T-helper 1 cell treated with Interleukin-12 subunit alpha and Interleukin-12 subunit beta and Interleukin-4 antibody, amounts not matched to agents 30 μg/mL and 1 μg/mL, for 36 hours (primary cell): ENCODE results near the gene RBPMS2.
"Not testable (repeated sequence)": the region's sequence is repeated elsewhere in the genome, so short reads cannot be mapped to it uniquely, and the experiment has no call there.

Experiments
- H3K27ac Mint-ChIP-seq: one replicate; pipeline ENCODE4 v1.8.0; 2021; ENCODE audit warnings: mild to moderate bottlenecking, mixed read lengths
- H3K27me3 Mint-ChIP-seq: one replicate; pipeline ENCODE4 v1.8.0; 2021; ENCODE audit warnings: low read depth, mixed read lengths
- H3K36me3 Mint-ChIP-seq: one replicate; pipeline ENCODE4 v1.8.0; 2021; ENCODE audit warnings: low read depth, mixed read lengths
- H3K4me1 Mint-ChIP-seq: one replicate; pipeline ENCODE4 v1.8.0; 2021; ENCODE audit warnings: low read depth, mixed read lengths
- H3K4me3 Mint-ChIP-seq: one replicate; pipeline ENCODE4 v1.8.0; 2021; ENCODE audit warnings: mild to moderate bottlenecking, moderate library complexity, mixed read lengths
- H3K9me3 Mint-ChIP-seq: one replicate; pipeline ENCODE4 v1.8.0; 2021; ENCODE audit warnings: mixed read lengths

Gene RBPMS2

GRCh38 chr15:64775551-64776401 is at the start of gene RBPMS2:
Gene RBPMS2 (minus strand): TSS chr15:64775589. CDS start chr15:64775319, 270 bp downstream.
- peaks cover 2% of the 10 kb centered on the region for H3K4me1 Mint-ChIP-seq
- no peaks in the 10 kb centered on the region for H3K9me3 Mint-ChIP-seq
- peaks cover 2% of the 10 kb centered on the region for H3K36me3 Mint-ChIP-seq
- peaks cover 76% of the 10 kb centered on the region for H3K27me3 Mint-ChIP-seq
- no peak within 1 kb of the TSS for H3K27ac Mint-ChIP-seq
- H3K4me3 Mint-ChIP-seq: peak within 1 kb of the TSS; percentile 78

GRCh38 chr15:64824929-64825430 is 49.6 kb upstream of the RBPMS2 start:
- H3K27ac Mint-ChIP-seq: peak overlapping the region; percentile 90
- H3K9me3 Mint-ChIP-seq: no peaks in the 10 kb centered on the region
- peak overlapping the region; percentile 92 for H3K4me3 Mint-ChIP-seq
- H3K4me1 Mint-ChIP-seq: peaks cover 31% of the 10 kb centered on the region
- H3K36me3 Mint-ChIP-seq: peaks cover 9% of the 10 kb centered on the region
- no peaks in the 10 kb centered on the region for H3K27me3 Mint-ChIP-seq

- Mint-ChIP-seq H3K4me3 (no peak overlapping the region), H3K36me3 (peaks cover 10% of the 10 kb centered on the region), H3K27me3 (no peaks in the 10 kb centered on the region), H3K27ac (no peak overlapping the region), H3K9me3 (no peaks in the 10 kb centered on the region), H3K4me1 (no peaks in the 10 kb centered on the region)
These were observed 41.1 kb upstream of the RBPMS2 start for GRCh38 chr15:64816452-64816851.

GRCh38 chr15:64814965-64815364 is 39.6 kb upstream of the RBPMS2 start:
- H3K4me3 Mint-ChIP-seq, H3K27me3 Mint-ChIP-seq, H3K9me3 Mint-ChIP-seq, H3K27ac Mint-ChIP-seq, H3K4me1 Mint-ChIP-seq, H3K36me3 Mint-ChIP-seq: not testable (repeated sequence)

GRCh38 chr15:64814283-64814682 is 38.9 kb upstream of the RBPMS2 start:
- H3K27ac Mint-ChIP-seq, H3K27me3 Mint-ChIP-seq, H3K36me3 Mint-ChIP-seq, H3K4me1 Mint-ChIP-seq, H3K9me3 Mint-ChIP-seq, H3K4me3 Mint-ChIP-seq: not testable (repeated sequence)

- Mint-ChIP-seq H3K36me3 (peaks cover 5% of the 10 kb centered on the region), H3K9me3 (no peaks in the 10 kb centered on the region), H3K4me1 (no peaks in the 10 kb centered on the region), H3K4me3 (no peak overlapping the region), H3K27ac (no peak overlapping the region), H3K27me3 (peaks cover 3% of the 10 kb centered on the region)
These were observed 37.7 kb upstream of the RBPMS2 start for GRCh38 chr15:64813075-64813474.

- Mint-ChIP-seq H3K4me3 (no peak overlapping the region), H3K36me3 (peaks cover 2% of the 10 kb centered on the region), H3K4me1 (no peaks in the 10 kb centered on the region), H3K27ac (no peak overlapping the region), H3K27me3 (peaks cover 5% of the 10 kb centered on the region), H3K9me3 (no peaks in the 10 kb centered on the region)
These were observed 35.3 kb upstream of the RBPMS2 start for GRCh38 chr15:64810497-64811326.

- no peaks in the 10 kb centered on the region for H3K4me1 Mint-ChIP-seq
- H3K36me3 Mint-ChIP-seq: no peaks in the 10 kb centered on the region
- H3K4me3 Mint-ChIP-seq: no peak overlapping the region
- H3K27ac Mint-ChIP-seq: no peak overlapping the region
- no peaks in the 10 kb centered on the region for H3K9me3 Mint-ChIP-seq
- H3K27me3 Mint-ChIP-seq: peaks cover 6% of the 10 kb centered on the region
These were observed 34.5 kb upstream of the RBPMS2 start for GRCh38 chr15:64809649-64810496.

- no peaks in the 10 kb centered on the region for H3K36me3 Mint-ChIP-seq
- H3K4me1 Mint-ChIP-seq: no peaks in the 10 kb centered on the region
- no peaks in the 10 kb centered on the region for H3K9me3 Mint-ChIP-seq
- no peak overlapping the region for H3K4me3 Mint-ChIP-seq
- peaks cover 6% of the 10 kb centered on the region for H3K27me3 Mint-ChIP-seq
- H3K27ac Mint-ChIP-seq: no peak overlapping the region
These were observed 33.5 kb upstream of the RBPMS2 start for GRCh38 chr15:64808785-64809453.

GRCh38 chr15:64807751-64808222 is 32.4 kb upstream of the RBPMS2 start:
- Mint-ChIP-seq H3K4me1 (no peaks in the 10 kb centered on the region), H3K36me3 (no peaks in the 10 kb centered on the region), H3K9me3 (no peaks in the 10 kb centered on the region), H3K27me3 (peaks cover 6% of the 10 kb centered on the region), H3K27ac (no peak overlapping the region), H3K4me3 (no peak overlapping the region)

GRCh38 chr15:64807051-64807749 is 31.8 kb upstream of the RBPMS2 start:
- Mint-ChIP-seq H3K4me1 (no peaks in the 10 kb centered on the region), H3K9me3 (no peaks in the 10 kb centered on the region), H3K27ac (no peak overlapping the region), H3K27me3 (peaks cover 6% of the 10 kb centered on the region), H3K4me3 (no peak overlapping the region), H3K36me3 (no peaks in the 10 kb centered on the region)

- no peaks in the 10 kb centered on the region for H3K36me3 Mint-ChIP-seq
- H3K27ac Mint-ChIP-seq: no peak overlapping the region
- no peaks in the 10 kb centered on the region for H3K9me3 Mint-ChIP-seq
These were observed 31.1 kb upstream of the RBPMS2 start for GRCh38 chr15:64806509-64806908.

GRCh38 chr15:64804619-64805018 is 29.2 kb upstream of the RBPMS2 start:
- Mint-ChIP-seq H3K36me3 (no peaks in the 10 kb centered on the region), H3K4me1 (no peaks in the 10 kb centered on the region), H3K4me3 (no peak overlapping the region), H3K9me3 (no peaks in the 10 kb centered on the region), H3K27me3 (peaks cover 6% of the 10 kb centered on the region), H3K27ac (no peak overlapping the region)

More at GRCh38 chr15:64806509-64806908, 31.1 kb upstream of the RBPMS2 start:
- Mint-ChIP-seq H3K4me1 (no peaks in the 10 kb centered on the region), H3K27me3 (peaks cover 6% of the 10 kb centered on the region), H3K4me3 (no peak overlapping the region)
